ENCODE results near the gene CLCNKB.
"Not testable (repeated sequence)": the region's sequence is repeated elsewhere in the genome, so short reads cannot be mapped to it uniquely, and the experiment has no call there.

Gene CLCNKB

GRCh38 chr1:16055613-16056520 is 12.3 kb downstream of the CLCNKB start:
- DNase-seq (ENCODE audit: extremely low read depth in 1 of 2, low read depth in 1 of 2) = peak; percentile 49 to 70

- not testable (repeated sequence) for DNase-seq (ENCODE audit: extremely low read depth in 1 of 2, low read depth in 1 of 2)
These were observed 12.9 kb downstream of the CLCNKB start for GRCh38 chr1:16056521-16056912.

- DNase-seq (ENCODE audit: extremely low read depth in 1 of 2, low read depth in 1 of 2) = not testable (repeated sequence)
These were observed 13.8 kb downstream of the CLCNKB start for GRCh38 chr1:16057314-16057915.

- DNase-seq (ENCODE audit: extremely low read depth in 1 of 2, low read depth in 1 of 2) = not testable (repeated sequence)
These were observed 15.0 kb downstream of the CLCNKB start for GRCh38 chr1:16058394-16059120.

- no peak for DNase-seq (ENCODE audit: extremely low read depth in 1 of 2, low read depth in 1 of 2)
These were observed 17.7 kb downstream of the CLCNKB start for GRCh38 chr1:16061266-16061665.

GRCh38 chr1:16061989-16062686 is 18.6 kb downstream of the CLCNKB start:
- DNase-seq (ENCODE audit: extremely low read depth in 1 of 2, low read depth in 1 of 2) = not testable (repeated sequence)

- DNase-seq (ENCODE audit: extremely low read depth in 1 of 2, low read depth in 1 of 2) = not testable (repeated sequence)
These were observed 19.1 kb downstream of the CLCNKB start for GRCh38 chr1:16062687-16063075.

- no peak for DNase-seq (ENCODE audit: extremely low read depth in 1 of 2, low read depth in 1 of 2)
These were observed 19.7 kb downstream of the CLCNKB start for GRCh38 chr1:16063226-16063829.

- no peak for DNase-seq (ENCODE audit: extremely low read depth in 1 of 2, low read depth in 1 of 2)
These were observed 20.3 kb downstream of the CLCNKB start for GRCh38 chr1:16063921-16064320.

- no peak for DNase-seq (ENCODE audit: extremely low read depth in 1 of 2, low read depth in 1 of 2)
These were observed 21.1 kb downstream of the CLCNKB start for GRCh38 chr1:16064536-16065268.

GRCh38 chr1:16065269-16065576 is 21.6 kb downstream of the CLCNKB start:
- no peak for DNase-seq (ENCODE audit: extremely low read depth in 1 of 2, low read depth in 1 of 2)

GRCh38 chr1:16066245-16066644 is 22.7 kb downstream of the CLCNKB start:
- no peak for DNase-seq (ENCODE audit: extremely low read depth in 1 of 2, low read depth in 1 of 2)

GRCh38 chr1:16067127-16067768 is 23.7 kb downstream of the CLCNKB start:
- DNase-seq (ENCODE audit: extremely low read depth in 1 of 2, low read depth in 1 of 2) = no peak

GRCh38 chr1:16067933-16068332 is 24.4 kb downstream of the CLCNKB start:
- no peak for DNase-seq (ENCODE audit: extremely low read depth in 1 of 2, low read depth in 1 of 2)

- DNase-seq (ENCODE audit: extremely low read depth in 1 of 2, low read depth in 1 of 2) = no peak
These were observed 25.0 kb downstream of the CLCNKB start for GRCh38 chr1:16068356-16069270.

GRCh38 chr1:16070640-16071355 is 27.2 kb downstream of the CLCNKB start:
- DNase-seq (ENCODE audit: extremely low read depth in 1 of 2, low read depth in 1 of 2) = no peak

GRCh38 chr1:16071614-16072013 is 28.0 kb downstream of the CLCNKB start:
- DNase-seq (ENCODE audit: extremely low read depth in 1 of 2, low read depth in 1 of 2) = no peak

GRCh38 chr1:16072095-16072494 is 28.5 kb downstream of the CLCNKB start:
- no peak for DNase-seq (ENCODE audit: extremely low read depth in 1 of 2, low read depth in 1 of 2)

All from activated CD8-positive, alpha-beta memory T cell treated with anti-CD3 and anti-CD28 coated beads for 1 hour (primary cell).